MM.1S (cell line): ENCODE results near the gene ABCA13.

Experiments
- CTCF ChIP-seq: fragments of 300-600 bp; sonication (generic); IDR thresholded peaks from 2 replicates; pipeline ENCODE4 v1.5.1; 2016; ENCODE audit warnings: antibody characterized with exemption, low read length, mixed read lengths
- EZH2 ChIP-seq: fragments of 300-600 bp; sonication (generic); optimal IDR thresholded peaks from 2 replicates; pipeline ENCODE3; 2017; ENCODE audit warnings: low read depth, mild to moderate bottlenecking, antibody characterized with exemption, low read length, mixed read lengths
- EZH2phosphoT487 ChIP-seq: fragments of 300-600 bp; sonication (generic); IDR thresholded peaks from 2 replicates; pipeline ENCODE4 v1.6.1; 2018; ENCODE audit warnings: antibody characterized with exemption, low read length

- TF ChIP-seq CTCF (no peak), EZH2 (no peak), EZH2phosphoT487 (no peak)
Observed at GRCh38 chr7:48525736-48526732, 354.8 kb downstream of the ABCA13 start.
